ENCODE data around the gene MPPED1.

Gene MPPED1

GRCh38 chr22:43399338-43399979, 12.4 kb upstream of the MPPED1 start:
- Histone ChIP-seq H3K9me3 (ENCODE audit: insufficient read depth, low read depth, low read length) (no peaks in the 10 kb centered on the region), H3F3A (ENCODE audit: low read depth) (no peaks in the 10 kb centered on the region), H3K9me2 (replicated peaks; ENCODE audit: low read depth, low read length) (no peaks in the 10 kb centered on the region), H3K4me3 (ENCODE audit: low read length, poor library complexity, severe bottlenecking) (no peak overlapping the region), H3K9ac (ENCODE audit: low read depth, low read length, poor library complexity, severe bottlenecking) (no peak overlapping the region), H3K27me3 (ENCODE audit: insufficient read depth, low read length, poor library complexity, severe bottlenecking) (no peaks in the 10 kb centered on the region), H3K79me2 (ENCODE audit: insufficient read depth, low read length) (no peaks in the 10 kb centered on the region), H3K36me3 (ENCODE audit: insufficient read depth, low read length) (no peaks in the 10 kb centered on the region), H4K20me1 (ENCODE audit: insufficient read depth, low read length, poor library complexity, severe bottlenecking) (no peaks in the 10 kb centered on the region), H3K4me1 (ENCODE audit: insufficient read depth, low read length, poor library complexity, severe bottlenecking) (no peaks in the 10 kb centered on the region), H2AFZ (ENCODE audit: low read length) (no peak overlapping the region), H3K4me2 (ENCODE audit: low read depth, low read length, poor library complexity, severe bottlenecking) (no peak overlapping the region)
- TF ChIP-seq EZH2phosphoT487 (IDR thresholded peaks at IDR 0.05; ENCODE audit: borderline replicate concordance) (no peak), CTCF (conservative IDR thresholded peaks at IDR 0.05; ENCODE audit: low read length) (no peak)

GRCh38 chr22:43399980-43400358, 11.8 kb upstream of the MPPED1 start:
- no peaks in the 10 kb centered on the region for H3K9me3 ChIP-seq (ENCODE audit: insufficient read depth, low read depth, low read length)
- no peaks in the 10 kb centered on the region for H4K20me1 ChIP-seq (ENCODE audit: insufficient read depth, low read length, poor library complexity, severe bottlenecking)
- no peak overlapping the region for H3K9ac ChIP-seq (ENCODE audit: low read depth, low read length, poor library complexity, severe bottlenecking)
- no peaks in the 10 kb centered on the region for H3K27me3 ChIP-seq (ENCODE audit: insufficient read depth, low read length, poor library complexity, severe bottlenecking)
- no peaks in the 10 kb centered on the region for H3K4me1 ChIP-seq (ENCODE audit: insufficient read depth, low read length, poor library complexity, severe bottlenecking)
- TF ChIP-seq EZH2phosphoT487 (IDR thresholded peaks at IDR 0.05; ENCODE audit: borderline replicate concordance), result no peak
- TF ChIP-seq CTCF (conservative IDR thresholded peaks at IDR 0.05; ENCODE audit: low read length), result no peak
- no peak overlapping the region for H3K4me3 ChIP-seq (ENCODE audit: low read length, poor library complexity, severe bottlenecking)
- no peak overlapping the region for H2AFZ ChIP-seq (ENCODE audit: low read length)
- no peak overlapping the region for H3K4me2 ChIP-seq (ENCODE audit: low read depth, low read length, poor library complexity, severe bottlenecking)
- H3K9me2 ChIP-seq (replicated peaks; ENCODE audit: low read depth, low read length), result no peaks in the 10 kb centered on the region
- H3K79me2 ChIP-seq (ENCODE audit: insufficient read depth, low read length), result no peaks in the 10 kb centered on the region
- H3F3A ChIP-seq (ENCODE audit: low read depth), result no peaks in the 10 kb centered on the region
- H3K36me3 ChIP-seq (ENCODE audit: insufficient read depth, low read length), result no peaks in the 10 kb centered on the region

GRCh38 chr22:43400449-43400848, 11.4 kb upstream of the MPPED1 start:
- no peaks in the 10 kb centered on the region for H3K9me3 ChIP-seq (ENCODE audit: insufficient read depth, low read depth, low read length)
- no peaks in the 10 kb centered on the region for H3K27me3 ChIP-seq (ENCODE audit: insufficient read depth, low read length, poor library complexity, severe bottlenecking)
- no peaks in the 10 kb centered on the region for H3K36me3 ChIP-seq (ENCODE audit: insufficient read depth, low read length)
- no peaks in the 10 kb centered on the region for H3K4me1 ChIP-seq (ENCODE audit: insufficient read depth, low read length, poor library complexity, severe bottlenecking)
- no peak overlapping the region for H3K4me2 ChIP-seq (ENCODE audit: low read depth, low read length, poor library complexity, severe bottlenecking)
- no peaks in the 10 kb centered on the region for H4K20me1 ChIP-seq (ENCODE audit: insufficient read depth, low read length, poor library complexity, severe bottlenecking)
- TF ChIP-seq CTCF (conservative IDR thresholded peaks at IDR 0.05; ENCODE audit: low read length), result no peak
- TF ChIP-seq EZH2phosphoT487 (IDR thresholded peaks at IDR 0.05; ENCODE audit: borderline replicate concordance), result no peak
- H3F3A ChIP-seq (ENCODE audit: low read depth), result no peaks in the 10 kb centered on the region
- no peak overlapping the region for H2AFZ ChIP-seq (ENCODE audit: low read length)
- H3K9ac ChIP-seq (ENCODE audit: low read depth, low read length, poor library complexity, severe bottlenecking), result no peak overlapping the region
- no peaks in the 10 kb centered on the region for H3K79me2 ChIP-seq (ENCODE audit: insufficient read depth, low read length)
- no peaks in the 10 kb centered on the region for H3K9me2 ChIP-seq (replicated peaks; ENCODE audit: low read depth, low read length)
- no peak overlapping the region for H3K4me3 ChIP-seq (ENCODE audit: low read length, poor library complexity, severe bottlenecking)

Data from Loucy (cell line).